ENCODE data around the gene ZNHIT2.

- TF ChIP-seq POLR2A (IDR thresholded peaks at IDR 0.05; ENCODE audit: low read depth, low read length), result no peak
- no peak for TF ChIP-seq TAF1 (IDR thresholded peaks at IDR 0.05; ENCODE audit: borderline replicate concordance, low read depth, low read length)
- TF ChIP-seq POLR2AphosphoS5 (IDR thresholded peaks at IDR 0.05; ENCODE audit: low read depth, low read length), result no peak
Measured at GRCh38 chr11:65096926-65097325, 20.6 kb downstream of the ZNHIT2 start.
